GM21390 (cell line): ENCODE results near the gene EHF.

ENCODE experiments used
- ATAC-seq: cut with Tn5 transposase; IDR thresholded peaks from one replicate; pipeline ENCODE4 v1.9.1; 2021; ENCODE audit not compliant: unreplicated experiment

The EHF gene

GRCh38 chr11:34601609-34602008 lies 19.3 kb upstream of the EHF start:
- no peak for ATAC-seq

GRCh38 chr11:34602245-34602644 lies 18.6 kb upstream of the EHF start:
- no peak for ATAC-seq

- no peak for ATAC-seq
Measured at GRCh38 chr11:34603129-34604001, 17.5 kb upstream of the EHF start.

- ATAC-seq, result no peak
Measured at GRCh38 chr11:34604145-34604544, 16.7 kb upstream of the EHF start.

- ATAC-seq, result no peak
Measured at GRCh38 chr11:34604911-34605310, 16.0 kb upstream of the EHF start.

- ATAC-seq, result no peak
Measured at GRCh38 chr11:34605481-34606325, 15.2 kb upstream of the EHF start.

GRCh38 chr11:34606326-34607120 lies 14.4 kb upstream of the EHF start:
- ATAC-seq, result no peak

- no peak for ATAC-seq
Measured at GRCh38 chr11:34609187-34609751, 11.6 kb upstream of the EHF start.

- no peak for ATAC-seq
Measured at GRCh38 chr11:34609850-34610249, 11.0 kb upstream of the EHF start.

- ATAC-seq, result no peak
Measured at GRCh38 chr11:34610324-34611041, 10.4 kb upstream of the EHF start.

GRCh38 chr11:34613015-34613414 lies 7.9 kb upstream of the EHF start:
- ATAC-seq, result no peak

GRCh38 chr11:34613552-34614056 lies 7.3 kb upstream of the EHF start:
- ATAC-seq, result peak; percentile 93

GRCh38 chr11:34614344-34615104 lies 6.4 kb upstream of the EHF start:
- ATAC-seq, result no peak

- ATAC-seq, result no peak
Measured at GRCh38 chr11:34616086-34616485, 4.8 kb upstream of the EHF start.

GRCh38 chr11:34616830-34617504 lies 3.9 kb upstream of the EHF start:
- ATAC-seq, result no peak

- ATAC-seq, result no peak
Measured at GRCh38 chr11:34618406-34618805, 2.5 kb upstream of the EHF start.

- ATAC-seq, result no peak
Measured at GRCh38 chr11:34619062-34619516, 1.8 kb upstream of the EHF start.

- ATAC-seq, result no peak
Measured at GRCh38 chr11:34620202-34620601, 691 bp upstream of the EHF start.

GRCh38 chr11:34621876-34622275 lies 983 bp downstream of the EHF start:
- ATAC-seq, result no peak
